A673 (cell line): ENCODE measurements around the gene REN.

Source experiments
- CTCF ChIP-seq: fragments of 300-800, 200-600 bp; sonication (generic); conservative IDR thresholded peaks from 2 replicates; pipeline ENCODE4 v1.5.1; 2017; ENCODE audit warnings: low read depth, mild to moderate bottlenecking, antibody characterized with exemption, low read length, moderate library complexity, mixed read lengths
- EZH2 ChIP-seq: fragments of 200-600 bp; sonication (generic); IDR thresholded peaks from 2 replicates; pipeline ENCODE4 v1.6.1; 2017; ENCODE audit warnings: borderline replicate concordance, low read depth, mild to moderate bottlenecking, mixed read lengths, antibody characterized with exemption, low read length; ENCODE audit not compliant: poor library complexity, severe bottlenecking

- no peak for TF ChIP-seq CTCF
- TF ChIP-seq EZH2: no peak
These were observed 9.9 kb upstream of the REN start for GRCh38 chr1:204176049-204176448.
